Measurements from ENCODE around the gene GNAI3. TPM values are rescaled to one million over a fixed set of nuclear protein-coding genes. Genes with fewer than 3 reads are reported as not detected.

Gene GNAI3
- total and polyA plus RNA-seq, 4 donors = 2.7 to 10.4 (median 6.5) TPM

DNA sequence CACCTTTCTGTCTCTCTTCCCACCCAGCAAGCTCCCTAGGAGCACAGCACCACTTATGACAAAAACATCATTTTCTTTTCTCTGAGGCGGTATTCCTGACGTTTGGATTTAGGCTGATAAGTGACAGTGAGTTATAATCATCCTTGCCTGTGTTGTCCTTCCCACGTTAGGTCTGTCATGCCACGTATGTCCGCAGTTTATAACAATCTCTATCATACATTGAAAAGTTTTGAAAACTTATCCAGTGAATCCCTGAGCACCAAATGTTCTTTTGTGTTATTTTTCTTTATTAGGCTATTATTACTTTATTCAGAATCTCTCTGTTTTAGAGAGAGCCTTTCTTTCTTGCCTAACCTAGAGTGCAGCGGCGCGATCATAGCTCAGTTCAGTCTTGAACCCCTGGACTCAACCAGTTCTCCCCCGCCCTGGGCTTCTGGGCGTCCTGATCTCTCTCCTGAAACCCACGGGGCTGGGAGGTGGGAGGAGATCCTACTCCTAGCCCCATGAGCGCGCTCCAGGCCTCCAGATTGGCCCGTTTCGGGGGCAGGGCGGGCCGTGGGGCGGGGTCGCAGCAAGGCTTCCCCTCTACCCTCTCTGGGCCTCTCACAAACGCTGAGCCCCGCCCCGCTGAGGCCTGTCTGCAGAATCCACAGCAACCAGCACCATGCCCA is 119.2 kb downstream of the GNAI3 start, which contains the start of gene GSTM2:
Gene GSTM2 (plus strand): TSS at position 606 of the 671 bp plus-strand sequence. CDS start 59 bp downstream, at position 665.
- Histone ChIP-seq H3K27ac (ENCODE audit: low read depth in 1 of 2, low read length in 1 of 2) (no peak within 1 kb of the TSS), H3K9me3 (ENCODE audit: control insufficient read depth in 4 of 4, insufficient read depth in 3 of 4, low read length in 3 of 4) (no peaks in the 10 kb centered on the region), H3K9ac (ENCODE audit: insufficient read depth in 1 of 2, low read length in 2 of 2) (peak within 1 kb of the TSS; percentile 60 to 88), H3K27me3 (ENCODE audit: control insufficient read depth in 3 of 3, insufficient read depth in 3 of 3, low read length in 2 of 3) (no peaks in the 10 kb centered on the region), H3K4me3 (peak within 1 kb of the TSS; percentile 47), H3K4me1 (ENCODE audit: control insufficient read depth in 5 of 5, insufficient read depth in 5 of 5, low read length in 5 of 5) (peaks cover 0 to 4% (median 0%) of the 10 kb centered on the region in 5 donors), H3K36me3 (ENCODE audit: control insufficient read depth in 4 of 4, insufficient read depth in 4 of 4, low read length in 4 of 4) (peaks cover 0 to 1% (median 0%) of the 10 kb centered on the region in 4 donors)
- WGBS, 2 donors = 13% methylated on average over 22 of the region's 22 CpGs
- TF ChIP-seq, protein P1, sequence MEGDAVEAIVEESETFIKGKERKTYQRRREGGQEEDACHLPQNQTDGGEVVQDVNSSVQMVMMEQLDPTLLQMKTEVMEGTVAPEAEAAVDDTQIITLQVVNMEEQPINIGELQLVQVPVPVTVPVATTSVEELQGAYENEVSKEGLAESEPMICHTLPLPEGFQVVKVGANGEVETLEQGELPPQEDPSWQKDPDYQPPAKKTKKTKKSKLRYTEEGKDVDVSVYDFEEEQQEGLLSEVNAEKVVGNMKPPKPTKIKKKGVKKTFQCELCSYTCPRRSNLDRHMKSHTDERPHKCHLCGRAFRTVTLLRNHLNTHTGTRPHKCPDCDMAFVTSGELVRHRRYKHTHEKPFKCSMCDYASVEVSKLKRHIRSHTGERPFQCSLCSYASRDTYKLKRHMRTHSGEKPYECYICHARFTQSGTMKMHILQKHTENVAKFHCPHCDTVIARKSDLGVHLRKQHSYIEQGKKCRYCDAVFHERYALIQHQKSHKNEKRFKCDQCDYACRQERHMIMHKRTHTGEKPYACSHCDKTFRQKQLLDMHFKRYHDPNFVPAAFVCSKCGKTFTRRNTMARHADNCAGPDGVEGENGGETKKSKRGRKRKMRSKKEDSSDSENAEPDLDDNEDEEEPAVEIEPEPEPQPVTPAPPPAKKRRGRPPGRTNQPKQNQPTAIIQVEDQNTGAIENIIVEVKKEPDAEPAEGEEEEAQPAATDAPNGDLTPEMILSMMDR (IDR thresholded peaks at IDR 0.05; ENCODE audit: control extremely low read depth, extremely low read depth) = no peak
- peak; percentile 97 for ATAC-seq (ENCODE audit: insufficient read depth, low FRiP score)
- DNase-seq = peak; percentile 95 to 97 (median 95)

Small RNAs within 50 kb of the gene (small RNA-seq; reads per million reads assigned to genes)
- gene RNU6V (ENCODE audit: low replicate concordance) = not detected

Other genes starting within 250 kb of the GNAI3 start
- 1 to 10 TPM; 1.1 to 1.7 TPM for gene MYBPHL, start 241.6 kb upstream of the GNAI3 start, total RNA-seq
- gene MYBPHL, start 241.6 kb upstream of the GNAI3 start, polyA plus RNA-seq = 1 to 10 TPM in 1 of 2 donors, under 1 TPM in 1; 0.34 to 3.3 TPM
- 100 to 1,000 TPM in 1 of 2 donors, 10 to 100 TPM in 1; 61.7 to 135 TPM for gene SORT1, start 150.7 kb upstream of the GNAI3 start, total RNA-seq
- 10 to 100 TPM; 39.0 to 53.1 TPM for gene SORT1, start 150.7 kb upstream of the GNAI3 start, polyA plus RNA-seq
- gene PSMA5, start 122.2 kb upstream of the GNAI3 start, total RNA-seq = 10 to 100 TPM; 33.8 to 93.0 TPM
- 10 to 100 TPM; 57.1 to 86.6 TPM for gene PSMA5, start 122.2 kb upstream of the GNAI3 start, polyA plus RNA-seq
- gene SYPL2, start 82.1 kb upstream of the GNAI3 start, total RNA-seq = 1 to 10 TPM in 1 of 2 donors, under 1 TPM in 1; 0.31 to 1.4 TPM
- gene SYPL2, start 82.1 kb upstream of the GNAI3 start, polyA plus RNA-seq = 1 to 10 TPM in 1 of 2 donors, under 1 TPM in 1; 0.81 to 1.3 TPM
- 1 to 10 TPM; 2.6 to 4.5 TPM for gene ATXN7L2, start 64.7 kb upstream of the GNAI3 start, total RNA-seq
- 1 to 10 TPM; 4.2 to 6.0 TPM for gene ATXN7L2, start 64.7 kb upstream of the GNAI3 start, polyA plus RNA-seq
- 10 to 100 TPM in 1 of 2 donors, 1 to 10 TPM in 1; 3.4 to 13.6 TPM for gene CYB561D1, start 54.5 kb upstream of the GNAI3 start, total RNA-seq
- gene CYB561D1, start 54.5 kb upstream of the GNAI3 start, polyA plus RNA-seq = 1 to 10 TPM; 4.2 to 8.2 TPM
- 1 to 10 TPM; 3.9 to 6.3 TPM for gene AMIGO1, start 38.9 kb upstream of the GNAI3 start, total RNA-seq
- gene AMIGO1, start 38.9 kb upstream of the GNAI3 start, polyA plus RNA-seq = 1 to 10 TPM; 2.4 to 2.9 TPM
- not detected for gene GPR61, start 8.7 kb upstream of the GNAI3 start, total RNA-seq
- not detected for gene GPR61, start 8.7 kb upstream of the GNAI3 start, polyA plus RNA-seq
- not detected for gene GNAT2, start 71.0 kb downstream of the GNAI3 start, total RNA-seq
- gene GNAT2, start 71.0 kb downstream of the GNAI3 start, polyA plus RNA-seq = under 1 TPM in 1 of 2 donors, not detected in 1; 0.24 TPM
- 10 to 100 TPM; 35.8 to 57.4 TPM for gene AMPD2, start 71.2 kb downstream of the GNAI3 start, total RNA-seq
- gene AMPD2, start 71.2 kb downstream of the GNAI3 start, polyA plus RNA-seq = 10 to 100 TPM; 16.7 to 53.2 TPM
- gene GSTM4, start 107.5 kb downstream of the GNAI3 start, total RNA-seq = 10 to 100 TPM; 18.6 to 19.7 TPM
- 10 to 100 TPM in 1 of 2 donors, 1 to 10 TPM in 1; 8.8 to 17.1 TPM for gene GSTM4, start 107.5 kb downstream of the GNAI3 start, polyA plus RNA-seq
- gene GSTM2, start 119.4 kb downstream of the GNAI3 start, total RNA-seq = 100 to 1,000 TPM in 1 of 2 donors, 10 to 100 TPM in 1; 27.6 to 106 TPM
- 10 to 100 TPM in 1 of 2 donors, 1 to 10 TPM in 1; 7.7 to 51.7 TPM for gene GSTM2, start 119.4 kb downstream of the GNAI3 start, polyA plus RNA-seq
- gene GSTM1, start 139.2 kb downstream of the GNAI3 start, total RNA-seq = not detected
- 10 to 100 TPM in 1 of 2 donors, under 1 TPM in 1; 0.10 to 36.9 TPM for gene GSTM1, start 139.2 kb downstream of the GNAI3 start, polyA plus RNA-seq
- 10 to 100 TPM in 1 of 2 donors, 1 to 10 TPM in 1; 6.2 to 23.7 TPM for gene GSTM5, start 163.6 kb downstream of the GNAI3 start, total RNA-seq
- 1 to 10 TPM; 2.9 to 7.9 TPM for gene GSTM5, start 163.6 kb downstream of the GNAI3 start, polyA plus RNA-seq
- gene GSTM3, start 192.4 kb downstream of the GNAI3 start, total RNA-seq = 10 to 100 TPM; 11.0 to 39.5 TPM
- 10 to 100 TPM; 21.7 to 24.1 TPM for gene GSTM3, start 192.4 kb downstream of the GNAI3 start, polyA plus RNA-seq
- under 1 TPM in 1 of 2 donors, not detected in 1; 0.52 TPM for gene EPS8L3, start 215.3 kb downstream of the GNAI3 start, total RNA-seq
- under 1 TPM in 1 of 2 donors, not detected in 1; 0.10 TPM for gene EPS8L3, start 215.3 kb downstream of the GNAI3 start, polyA plus RNA-seq

All from lung (tissue), 13 donors.